ENCODE data around the gene COPS2.
A peak's percentile ranks its signal among the peaks of the same experiment; 100 is the strongest.
"Not testable (repeated sequence)": the region's sequence is repeated elsewhere in the genome, so short reads cannot be mapped to it uniquely, and the experiment has no call there.

The COPS2 gene

DNA sequence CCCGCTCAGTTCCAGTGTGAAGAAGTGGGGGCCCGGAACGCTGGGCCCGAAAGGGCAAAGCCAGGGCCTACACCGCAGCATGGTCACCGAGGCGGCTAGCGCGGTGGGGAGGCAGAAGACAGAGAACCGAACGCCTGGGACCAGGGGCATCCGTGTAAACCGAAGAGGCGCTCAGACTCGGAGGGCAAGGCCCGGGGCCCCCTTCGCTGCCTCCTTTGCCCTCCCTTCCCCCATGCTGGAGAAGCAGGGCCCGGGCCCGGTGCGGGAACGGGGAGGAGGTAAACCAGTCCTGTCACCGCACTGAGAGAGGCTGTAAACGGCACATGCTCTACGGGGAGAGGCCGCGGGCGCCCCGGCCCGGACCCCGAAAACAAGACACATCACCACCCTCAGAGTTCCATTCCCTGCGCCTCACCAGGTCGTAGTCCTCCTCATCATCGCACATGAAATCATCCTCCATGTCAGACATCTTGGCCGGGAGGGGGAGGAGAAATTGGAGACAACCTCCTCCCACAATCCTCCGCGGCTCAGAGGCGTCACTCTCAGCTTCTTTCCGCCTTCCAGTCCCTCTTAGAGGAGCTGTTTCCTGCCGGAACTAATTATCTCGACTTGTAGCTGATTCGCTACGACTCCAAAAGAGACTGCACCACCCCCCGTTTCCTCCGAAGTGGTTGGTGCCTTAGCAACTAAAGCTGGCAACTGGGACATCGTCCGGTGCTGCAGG lies at the start of gene COPS2:
COPS2 (minus strand) TSS at position 490 of the 724 bp plus-strand sequence; CDS start at position 469, 21 bp downstream.
- ATAC-seq, result peak; percentile 99
- peak; percentile 89 for DNase-seq

- no peak for ATAC-seq
These were observed 44.9 kb upstream of the COPS2 start for GRCh38 chr15:49200347-49200746.

GRCh38 chr15:49199666-49200065 lies 44.3 kb upstream of the COPS2 start:
- no peak for ATAC-seq
- no peak for DNase-seq

More at GRCh38 chr15:49200347-49200746, 44.9 kb upstream of the COPS2 start:
- DNase-seq, result no peak

DNA sequence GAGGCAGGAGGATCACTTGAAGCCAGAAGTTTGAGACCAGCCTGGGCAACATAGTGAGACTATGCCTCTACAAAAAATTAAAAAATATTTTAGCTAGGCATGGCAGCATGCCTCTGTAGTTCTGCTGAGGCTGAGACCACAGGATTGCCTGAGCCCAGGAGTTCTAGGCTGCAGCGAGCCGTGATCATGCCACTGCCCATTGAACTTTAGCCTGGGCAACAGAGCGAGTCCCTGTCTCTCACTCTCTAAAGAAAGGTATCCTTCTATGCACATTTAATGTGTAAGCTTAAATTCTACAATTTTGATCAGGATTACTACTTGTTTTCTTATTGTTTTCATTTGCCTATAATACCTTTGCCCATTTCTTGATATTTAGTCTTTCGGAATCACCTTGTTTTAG lies 41.5 kb upstream of the COPS2 start:
- no peak for DNase-seq
- ATAC-seq, result no peak

DNA sequence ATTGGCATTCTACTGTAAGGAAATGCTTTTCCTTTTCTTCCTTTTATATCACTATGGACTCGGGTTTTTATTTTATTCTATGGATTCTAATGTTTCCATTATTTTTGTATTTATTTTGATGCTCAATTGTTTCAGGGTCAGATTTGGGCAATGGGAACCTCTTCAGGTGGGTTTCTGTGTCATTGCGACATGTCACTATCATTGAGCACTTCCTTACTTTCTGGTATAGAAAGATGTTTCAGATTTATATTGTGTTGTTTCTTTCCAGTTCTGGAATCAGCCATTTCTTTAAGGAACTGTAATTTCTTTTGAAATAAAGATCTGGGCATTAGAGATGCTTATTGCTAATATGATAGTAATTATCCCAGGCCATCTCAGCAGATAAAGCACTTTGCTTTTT lies 36.5 kb upstream of the COPS2 start:
- no peak for ATAC-seq
- DNase-seq, result no peak

- DNase-seq, result no peak
- no peak for ATAC-seq
These were observed 35.2 kb upstream of the COPS2 start for GRCh38 chr15:49190586-49190985.

DNA sequence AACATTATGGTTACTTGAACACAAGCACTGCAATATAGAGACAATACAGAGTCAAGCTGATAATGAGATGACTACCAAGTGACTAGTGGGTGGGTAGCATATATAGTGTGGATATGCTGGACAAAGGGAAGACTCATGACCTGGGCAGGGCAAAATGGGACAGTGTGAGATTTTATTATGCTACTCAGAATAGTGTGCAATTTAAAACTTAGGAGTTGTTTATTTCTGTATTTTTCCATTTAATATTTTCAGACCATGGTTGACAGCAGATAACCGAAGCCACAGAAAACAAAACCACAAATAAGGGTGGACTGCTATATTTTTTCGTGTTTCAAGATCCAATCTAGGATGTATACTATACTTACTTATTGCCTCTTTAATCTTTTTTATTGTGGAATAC lies 34.2 kb upstream of the COPS2 start:
- ATAC-seq (no peak), DNase-seq (no peak)

DNA sequence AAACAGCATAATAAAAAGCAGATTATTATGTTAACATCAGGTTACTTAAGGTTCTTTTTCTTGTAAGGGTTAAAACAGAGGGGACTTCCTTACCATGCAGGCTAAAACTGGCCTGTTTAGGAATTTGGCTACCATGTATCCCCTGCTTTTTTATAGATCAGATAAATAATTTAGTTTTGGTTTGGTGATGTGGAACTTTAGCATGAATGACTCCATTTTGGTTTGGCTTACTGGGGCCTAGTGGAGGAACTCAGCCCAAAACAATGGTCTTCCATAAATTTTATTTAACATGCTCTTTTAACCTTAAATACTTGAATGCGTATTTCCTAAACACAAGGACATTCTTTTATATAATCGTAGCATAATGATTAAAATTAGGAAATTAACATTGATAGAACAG lies 33.5 kb upstream of the COPS2 start:
- DNase-seq, result no peak
- ATAC-seq, result no peak

- no peak for DNase-seq
- ATAC-seq, result no peak
These were observed 32.3 kb upstream of the COPS2 start for GRCh38 chr15:49187549-49188245.

- ATAC-seq, result peak; percentile 52
- no peak for DNase-seq
These were observed 30.1 kb upstream of the COPS2 start for GRCh38 chr15:49185473-49185872.

GRCh38 chr15:49183741-49184140 lies 28.3 kb upstream of the COPS2 start:
- ATAC-seq, DNase-seq: not testable (repeated sequence)

- ATAC-seq (no peak), DNase-seq (no peak)
These were observed 26.7 kb upstream of the COPS2 start for GRCh38 chr15:49182128-49182527.

DNA sequence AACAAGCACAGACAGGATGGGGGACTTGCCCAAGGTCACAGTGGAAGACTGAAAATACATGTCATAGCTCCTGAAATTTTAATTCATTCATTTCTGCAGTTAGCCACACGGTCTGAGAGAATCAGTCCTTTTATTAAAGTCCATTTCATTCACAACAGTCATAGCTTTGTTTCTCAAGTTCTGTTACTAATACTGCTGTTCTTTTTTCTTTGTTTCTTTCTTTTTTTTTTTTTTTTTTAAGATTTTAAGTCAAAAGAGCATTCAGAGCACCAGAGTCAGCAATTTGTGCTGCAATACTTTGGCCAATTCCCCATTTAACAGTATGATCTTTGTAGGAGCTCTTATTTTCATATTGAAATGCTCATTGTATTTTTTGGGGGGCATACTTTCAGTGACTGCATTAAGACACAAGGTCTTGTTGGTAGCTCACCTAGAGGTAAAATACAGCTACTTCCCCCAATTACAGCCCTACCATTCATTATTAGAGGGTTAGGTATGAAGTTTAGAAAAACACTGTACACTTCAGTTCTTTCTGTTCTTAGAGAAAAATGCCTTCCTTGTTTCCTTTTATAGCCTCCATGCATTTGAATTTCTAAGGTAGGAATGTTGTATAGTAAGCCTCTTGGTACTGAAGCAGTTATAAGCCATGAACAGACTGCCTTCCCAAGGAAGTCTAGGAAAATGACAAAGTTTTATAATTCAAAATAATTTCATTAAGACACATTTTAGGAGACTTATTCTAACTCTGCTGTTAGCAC lies 24.2 kb upstream of the COPS2 start:
- DNase-seq (no peak), ATAC-seq (no peak)

DNA sequence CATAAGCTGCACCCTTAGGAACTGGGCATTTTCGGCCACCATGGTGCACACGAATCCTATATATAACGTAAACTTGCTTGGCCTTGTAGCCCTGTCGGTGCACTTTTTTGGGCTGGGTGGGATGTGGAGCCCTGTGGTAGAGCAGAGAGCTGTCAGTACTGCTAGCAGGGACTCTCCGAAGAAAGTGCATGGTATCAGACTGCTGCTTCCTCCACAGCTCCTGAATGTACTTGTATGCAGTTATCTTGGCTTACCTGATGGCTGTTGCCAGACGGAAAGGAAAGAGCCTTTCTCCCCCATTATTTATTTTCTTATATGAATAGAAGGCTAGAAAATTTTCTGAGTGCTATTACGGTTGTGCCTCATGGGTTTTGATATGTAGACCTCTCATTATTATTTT lies 23.1 kb upstream of the COPS2 start:
- no peak for DNase-seq
- no peak for ATAC-seq

DNA sequence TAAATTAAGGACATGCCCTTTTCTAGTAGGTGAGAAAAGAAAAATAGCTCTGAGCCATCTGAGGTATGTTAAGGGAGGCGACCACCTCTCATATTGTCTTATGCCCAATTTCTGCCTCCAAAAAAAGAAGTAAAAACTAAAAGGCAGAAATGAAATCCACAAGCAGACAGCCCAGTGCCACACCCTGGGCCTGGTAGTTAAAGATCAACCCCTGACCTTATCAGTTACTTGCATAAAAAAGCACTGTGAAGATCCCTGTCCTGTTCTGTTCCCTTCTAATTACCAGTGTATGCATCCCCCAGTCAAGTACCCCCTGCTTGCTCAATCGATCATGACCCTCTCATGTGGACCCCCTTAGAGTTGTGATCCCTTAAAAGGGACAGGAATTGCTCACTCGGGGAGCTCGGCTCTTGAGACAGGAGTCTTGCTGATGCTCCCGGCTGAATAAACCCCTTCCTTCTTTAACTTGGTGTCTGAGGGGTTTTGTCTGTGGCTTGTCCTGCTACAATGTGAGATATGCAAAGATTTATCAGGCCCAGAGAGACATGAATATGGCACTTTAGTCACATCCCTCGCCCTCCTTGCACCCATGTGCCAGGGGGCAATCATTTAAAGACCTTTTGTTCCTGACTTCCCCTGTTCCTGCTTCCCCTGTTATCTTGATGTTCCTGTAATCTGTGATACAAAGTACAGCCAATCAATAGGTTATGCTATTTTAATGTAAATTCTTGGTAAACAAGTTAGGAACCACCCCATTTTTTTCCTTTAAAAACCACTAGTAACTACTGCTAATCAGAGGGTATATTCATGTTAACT lies 20.4 kb upstream of the COPS2 start:
- not testable (repeated sequence) for DNase-seq, ATAC-seq

GRCh38 chr15:49174902-49175301 lies 19.5 kb upstream of the COPS2 start:
- DNase-seq (no peak), ATAC-seq (no peak)

- no peak for ATAC-seq
- no peak for DNase-seq
These were observed 16.4 kb upstream of the COPS2 start for GRCh38 chr15:49171790-49172189.

GRCh38 chr15:49169880-49170597 lies 14.6 kb upstream of the COPS2 start, which contains the start of gene GALK2:
GALK2 (plus strand) TSS chr15:49170247; CDS start chr15:49170323, 76 bp downstream.
- ATAC-seq (peak; percentile 100), DNase-seq (peak; percentile 81)

GRCh38 chr15:49168016-49168415 lies 12.6 kb upstream of the COPS2 start:
- DNase-seq (no peak), ATAC-seq (no peak)

DNA sequence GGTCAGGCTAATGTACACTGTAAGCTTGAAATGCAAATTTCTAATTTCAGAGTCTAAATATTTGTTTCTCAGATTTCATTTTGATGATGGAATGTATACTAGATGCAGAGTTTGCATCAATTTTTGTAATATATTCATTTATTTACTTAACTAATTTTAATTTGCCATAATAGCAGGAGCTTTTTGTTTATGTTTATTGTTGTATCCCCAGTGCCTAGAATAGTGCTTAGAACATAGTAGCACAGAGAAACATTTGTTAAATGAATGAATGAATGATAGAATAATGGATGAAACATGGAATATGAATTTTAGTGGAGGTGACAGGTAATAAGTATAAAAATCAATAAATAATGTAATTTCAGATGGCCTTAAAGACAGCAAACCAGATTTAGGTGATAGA lies 9.5 kb upstream of the COPS2 start:
- DNase-seq (no peak), ATAC-seq (no peak)

GRCh38 chr15:49163678-49164077 lies 8.3 kb upstream of the COPS2 start:
- ATAC-seq (no peak), DNase-seq (no peak)

Measured in stimulated activated naive CD8-positive, alpha-beta T cell treated with anti-CD3 and anti-CD28 coated beads, Interleukin-15, Interleukin-2, amounts not matched to agents 100 U/mL and 50 U/mL, for 24 hours (primary cell).